HL-60 (cell line): ENCODE measurements around the gene DNAJC4.

Experiments
- POLR2AphosphoS5 ChIP-seq: IDR thresholded peaks from 2 replicates; pipeline ENCODE4 v1.6.1; 2012; ENCODE audit warnings: low read depth
- TF ChIP-seq, protein P1 (sequence below): IDR thresholded peaks from one replicate; pipeline ENCODE4 v1.5.1; 2011; ENCODE audit warnings: low read length, control low read depth, inconsistent platforms; ENCODE audit not compliant: insufficient read depth

DNA sequence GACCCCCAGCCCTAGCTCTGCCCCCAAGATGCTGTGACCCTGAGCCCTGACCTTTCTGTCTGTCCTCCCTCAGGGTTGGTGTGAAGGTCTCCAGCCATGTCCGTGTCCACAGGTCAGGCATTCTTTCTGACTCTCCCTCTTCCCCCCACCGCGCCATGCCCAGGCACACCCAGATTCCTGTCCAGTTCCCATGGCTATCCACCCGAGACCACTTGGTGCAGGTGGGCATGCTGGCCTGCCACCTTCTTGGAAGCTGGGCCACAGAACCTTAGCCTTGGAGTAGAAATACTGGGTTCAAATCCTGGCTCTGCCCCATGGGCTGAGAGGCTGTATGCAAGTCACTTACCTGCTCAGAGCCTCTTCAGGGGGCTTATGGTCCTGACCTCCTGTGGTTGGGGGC is 18.7 kb downstream of the DNAJC4 start:
- TF ChIP-seq, protein P1, sequence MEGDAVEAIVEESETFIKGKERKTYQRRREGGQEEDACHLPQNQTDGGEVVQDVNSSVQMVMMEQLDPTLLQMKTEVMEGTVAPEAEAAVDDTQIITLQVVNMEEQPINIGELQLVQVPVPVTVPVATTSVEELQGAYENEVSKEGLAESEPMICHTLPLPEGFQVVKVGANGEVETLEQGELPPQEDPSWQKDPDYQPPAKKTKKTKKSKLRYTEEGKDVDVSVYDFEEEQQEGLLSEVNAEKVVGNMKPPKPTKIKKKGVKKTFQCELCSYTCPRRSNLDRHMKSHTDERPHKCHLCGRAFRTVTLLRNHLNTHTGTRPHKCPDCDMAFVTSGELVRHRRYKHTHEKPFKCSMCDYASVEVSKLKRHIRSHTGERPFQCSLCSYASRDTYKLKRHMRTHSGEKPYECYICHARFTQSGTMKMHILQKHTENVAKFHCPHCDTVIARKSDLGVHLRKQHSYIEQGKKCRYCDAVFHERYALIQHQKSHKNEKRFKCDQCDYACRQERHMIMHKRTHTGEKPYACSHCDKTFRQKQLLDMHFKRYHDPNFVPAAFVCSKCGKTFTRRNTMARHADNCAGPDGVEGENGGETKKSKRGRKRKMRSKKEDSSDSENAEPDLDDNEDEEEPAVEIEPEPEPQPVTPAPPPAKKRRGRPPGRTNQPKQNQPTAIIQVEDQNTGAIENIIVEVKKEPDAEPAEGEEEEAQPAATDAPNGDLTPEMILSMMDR, result no peak
- no peak for TF ChIP-seq POLR2AphosphoS5
